Upper lobe of right lung (tissue), 1 donor: ENCODE results near the gene B2M. TPM values are rescaled to one million over a fixed set of nuclear protein-coding genes. Genes with fewer than 3 reads are reported as not detected.
A peak's percentile ranks its signal among the peaks of the same experiment; 100 is the strongest.

Experiments used
- ATAC-seq: fragments of 200-7000 bp; cut with Tn5 transposase; one replicate; pipeline ENCODE4 v1.9.1; 2020; ENCODE audit warnings: mild to moderate bottlenecking, moderate library complexity
- DNase-seq: peaks from one replicate; pipeline ENCODE4 v3.0.0-alpha.2; 2020
- H3K27ac ChIP-seq: fragments of 200-600 bp; one replicate; pipeline ENCODE4 v1.8.0; 2022
- H3K27me3 ChIP-seq: fragments of 200-600 bp; one replicate; pipeline ENCODE4 v1.8.0; 2022; ENCODE audit warnings: mild to moderate bottlenecking
- H3K36me3 ChIP-seq: fragments of 200-600 bp; one replicate; pipeline ENCODE4 v1.8.0; 2022
- H3K4me1 ChIP-seq: fragments of 200-600 bp; one replicate; pipeline ENCODE4 v1.8.0; 2022
- H3K4me3 ChIP-seq: fragments of 200-600 bp; one replicate; pipeline ENCODE4 v1.8.0; 2022; ENCODE audit warnings: mild to moderate bottlenecking
- H3K9me3 ChIP-seq: fragments of 200-600 bp; one replicate; pipeline ENCODE4 v1.8.0; 2022
- CTCF ChIP-seq: fragments of 200-600 bp; IDR thresholded peaks from one replicate; pipeline ENCODE4 v1.8.0; 2022; ENCODE audit warnings: antibody characterized with exemption
- intact Hi-C: fragments of 100-400 bp; cut with DNase I; formaldehyde crosslinking; loops from one replicate; pipeline ENCODE4 v1.11.0; 2022
- total RNA-seq: library from RNA; stranded (reverse); fragmentation: NEBNext Ultra II Directional; extraction: Animal tissue kit (Norgen Biotek cat#: 25700); gene quantifications from one replicate; pipeline ENCODE4 v1.2.1, GENCODE V29; 2021
- donor health status: DM: no; HTN: yes; CAD: no; lungs with severe emphysema.

The B2M gene
- total RNA-seq, 1 donor from 2014 or later: 4,033 TPM

GRCh38 chr15:44706401-44706800 lies 4.9 kb upstream of the B2M start:
- H3K4me3 ChIP-seq: no peak overlapping the region
- peak overlapping the region; percentile 43 for H3K27ac ChIP-seq
- intact Hi-C loops: no loop called here
- TF ChIP-seq CTCF: no peak
- H3K27me3 ChIP-seq: no peaks in the 10 kb centered on the region
- H3K4me1 ChIP-seq: peaks cover 8% of the 10 kb centered on the region
- no peaks in the 10 kb centered on the region for H3K9me3 ChIP-seq
- ATAC-seq (no peak), DNase-seq (no peak)
- H3K36me3 ChIP-seq: no peaks in the 10 kb centered on the region

- Histone ChIP-seq H3K27me3 (no peaks in the 10 kb centered on the region), H3K4me3 (no peak overlapping the region), H3K36me3 (no peaks in the 10 kb centered on the region), H3K4me1 (peaks cover 8% of the 10 kb centered on the region), H3K9me3 (no peaks in the 10 kb centered on the region), H3K27ac (peak overlapping the region; percentile 43)
- intact Hi-C loops: no loop called here
- TF ChIP-seq CTCF: no peak
- DNase-seq (peak; percentile 68), ATAC-seq (peak; percentile 50)
These were observed 4.2 kb upstream of the B2M start for GRCh38 chr15:44706946-44707636.

GRCh38 chr15:44710236-44711095 lies 851 bp upstream of the B2M start:
- Histone ChIP-seq H3K27me3 (no peaks in the 10 kb centered on the region), H3K4me3 (peak overlapping the region; percentile 96), H3K4me1 (peaks cover 34% of the 10 kb centered on the region), H3K9me3 (no peaks in the 10 kb centered on the region), H3K36me3 (peaks cover 24% of the 10 kb centered on the region), H3K27ac (peak overlapping the region; percentile 100)
- ATAC-seq (no peak), DNase-seq (no peak)
- intact Hi-C loops: loop anchor here (10.0 kb wide), 1 partner anchor 46 kb away; the partner anchor contains the start of gene SPG11
- TF ChIP-seq CTCF: peak; percentile 35

- ATAC-seq (peak; percentile 57), DNase-seq (peak; percentile 82)
- no peak for TF ChIP-seq CTCF
- intact Hi-C loops: loop anchor here (10.0 kb wide), 1 partner anchor 47 kb away; the partner anchor contains the start of gene SPG11
- peaks cover 46% of the 10 kb centered on the region for H3K4me1 ChIP-seq
- no peaks in the 10 kb centered on the region for H3K9me3 ChIP-seq
- no peaks in the 10 kb centered on the region for H3K27me3 ChIP-seq
- H3K27ac ChIP-seq: peak overlapping the region; percentile 100
- peak overlapping the region; percentile 96 for H3K4me3 ChIP-seq
- peaks cover 38% of the 10 kb centered on the region for H3K36me3 ChIP-seq
These were observed 527 bp downstream of the B2M start for GRCh38 chr15:44711743-44712345.

- Histone ChIP-seq H3K27ac (peak overlapping the region; percentile 100), H3K36me3 (peaks cover 44% of the 10 kb centered on the region), H3K27me3 (no peaks in the 10 kb centered on the region), H3K4me3 (peak overlapping the region; percentile 96), H3K9me3 (no peaks in the 10 kb centered on the region), H3K4me1 (peaks cover 47% of the 10 kb centered on the region)
- ATAC-seq (peak; percentile 66), DNase-seq (peak; percentile 71)
- no peak for TF ChIP-seq CTCF
- intact Hi-C loops: loop anchor here (10.0 kb wide), 1 partner anchor 48 kb away; the partner anchor contains the start of gene SPG11
These were observed 1.2 kb downstream of the B2M start for GRCh38 chr15:44712346-44713005.
